Liver (tissue), 9 donors: ENCODE data around the gene NUDT15. TPM values are rescaled to one million over a fixed set of nuclear protein-coding genes. Genes with fewer than 3 reads are reported as not detected.
A peak's percentile ranks its signal among the peaks of the same experiment; 100 is the strongest.

Experiments
- DNase-seq: peaks from one replicate; pipeline ENCODE4 v3.0.0-alpha.2; 2017; ENCODE audit warnings: low spot score
- H3K27ac ChIP-seq, 2 donors: one replicate each; pipeline ENCODE4 v1.7.0; 2013; ENCODE audit warnings: inconsistent platforms in 2 of 2, low read length in 2 of 2, control low read depth in 1 of 2, low read depth in 1 of 2, mild to moderate bottlenecking in 1 of 2
- H3K27me3 ChIP-seq, 4 donors: one replicate each; pipeline versions ENCODE4 v1.6.1 to v1.7.0; 2013; ENCODE audit warnings: low read length in 3 of 4, inconsistent platforms in 1 of 4, mild to moderate bottlenecking in 1 of 4, moderate library complexity in 1 of 4; ENCODE audit not compliant: control insufficient read depth in 4 of 4, insufficient read depth in 4 of 4
- H3K36me3 ChIP-seq, 4 donors: one replicate each; pipeline versions ENCODE4 v1.6.1 to v1.7.0; 2013; ENCODE audit warnings: low read length in 3 of 4, mild to moderate bottlenecking in 3 of 4, low read depth in 1 of 4, moderate library complexity in 1 of 4; ENCODE audit not compliant: control insufficient read depth in 4 of 4, insufficient read depth in 3 of 4
- H3K4me1 ChIP-seq, 4 donors: one replicate each; pipeline versions ENCODE4 v1.6.1 to v1.7.0; 2013; ENCODE audit warnings: low read length in 3 of 4, mild to moderate bottlenecking in 3 of 4, moderate library complexity in 1 of 4; ENCODE audit not compliant: control insufficient read depth in 4 of 4, insufficient read depth in 4 of 4
- H3K4me3 ChIP-seq, 3 donors: one replicate each; pipeline versions ENCODE4 v1.6.1 to v1.7.0; 2013; ENCODE audit warnings: low read length in 3 of 3, control low read depth in 1 of 3, low read depth in 1 of 3, mild to moderate bottlenecking in 1 of 3
- H3K9ac ChIP-seq, 2 donors: one replicate each; pipeline ENCODE4 v1.7.0; 2013; ENCODE audit warnings: low read length in 2 of 2, mild to moderate bottlenecking in 2 of 2, moderate library complexity in 2 of 2, control low read depth in 1 of 2, low read depth in 1 of 2
- H3K9me3 ChIP-seq, 4 donors: one replicate each; pipeline versions ENCODE4 v1.6.1 to v1.7.0; 2013; ENCODE audit warnings: low read length in 3 of 4; ENCODE audit not compliant: control insufficient read depth in 4 of 4
- ATF3 ChIP-seq: IDR thresholded peaks from 2 replicates; pipeline ENCODE4 v1.6.1; 2016; ENCODE audit warnings: antibody characterized with exemption
- EGR1 ChIP-seq, 2 donors: IDR thresholded peaks; 2 replicates each; pipeline ENCODE4 v1.6.1; 2016 to 2018; ENCODE audit warnings: antibody characterized with exemption in 2 of 2, low read depth in 2 of 2
- FOXA1 ChIP-seq: IDR thresholded peaks from 2 replicates; pipeline ENCODE4 v1.6.1; 2016; ENCODE audit warnings: antibody characterized with exemption
- FOXA2 ChIP-seq: IDR thresholded peaks from 2 replicates; pipeline ENCODE4 v1.6.1; 2016; ENCODE audit warnings: antibody characterized with exemption
- GABPA ChIP-seq, 2 donors: IDR thresholded peaks in 1 of 2; conservative IDR thresholded peaks in 1 of 2; 2 replicates each; pipeline ENCODE4 v1.6.1; 2016; ENCODE audit warnings: antibody characterized with exemption in 2 of 2, mild to moderate bottlenecking in 1 of 2, moderate library complexity in 1 of 2
- HNF4A ChIP-seq, 2 donors: conservative IDR thresholded peaks; 2 replicates each; pipeline ENCODE4 v1.6.1; 2016; ENCODE audit warnings: antibody characterized with exemption in 2 of 2, mild to moderate bottlenecking in 2 of 2
- HNF4G ChIP-seq: IDR thresholded peaks from 2 replicates; pipeline ENCODE4 v1.6.1; 2016; ENCODE audit warnings: antibody characterized with exemption
- JUND ChIP-seq, 2 donors: IDR thresholded peaks; 2 replicates each; pipeline ENCODE4 v1.6.1; 2016; ENCODE audit warnings: antibody characterized with exemption in 2 of 2
- MAX ChIP-seq: IDR thresholded peaks from 2 replicates; pipeline ENCODE4 v1.6.1; 2016; ENCODE audit warnings: antibody characterized with exemption
- NR2F2 ChIP-seq: IDR thresholded peaks from 2 replicates; pipeline ENCODE4 v1.6.1; 2016; ENCODE audit warnings: antibody characterized with exemption
- RAD21 ChIP-seq, 2 donors: IDR thresholded peaks; 2 replicates each; pipeline ENCODE4 v1.6.1; 2016; ENCODE audit warnings: antibody characterized with exemption in 2 of 2, mild to moderate bottlenecking in 2 of 2
- REST ChIP-seq: IDR thresholded peaks from 2 replicates; pipeline ENCODE4 v1.6.1; 2016; ENCODE audit warnings: antibody characterized with exemption, mild to moderate bottlenecking
- RXRA ChIP-seq, 2 donors: IDR thresholded peaks; 2 replicates each; pipeline ENCODE4 v1.6.1; 2017 to 2018; ENCODE audit warnings: antibody characterized with exemption in 2 of 2, mild to moderate bottlenecking in 1 of 2
- SP1 ChIP-seq: IDR thresholded peaks from 2 replicates; pipeline ENCODE4 v1.6.1; 2018; ENCODE audit warnings: antibody characterized with exemption, mild to moderate bottlenecking
- TAF1 ChIP-seq: conservative IDR thresholded peaks from 2 replicates; pipeline ENCODE4 v1.6.1; 2016; ENCODE audit warnings: antibody characterized with exemption, mild to moderate bottlenecking
- YY1 ChIP-seq: IDR thresholded peaks from 2 replicates; pipeline ENCODE4 v1.6.1; 2016; ENCODE audit warnings: antibody characterized with exemption, mild to moderate bottlenecking
- WGBS: extraction: QIAGEN DNeasy Blood & Tissue Kit; methylation state at CpG from one replicate; pipeline ENCODE4 v1.1.7; 2013; 5-methylcytosine and 5-hydroxymethylcytosine counted together
- polyA plus RNA-seq, 2 donors: library from polyadenylated mRNA; stranded (reverse) in 1 of 2; unstranded in 1 of 2; fragments of 200-250 nt in 1 of 2; fragments of >200 nt in 1 of 2; fragmentation: Nextera tagmentation in 1 of 2; extraction: Ambion mirVana in 1 of 2; gene quantifications; one replicate each; pipeline versions ENCODE4 v1.2.1 to v1.2.3, GENCODE V29; 2013 to 2015
- total RNA-seq, 2 donors: library from RNA; depleted of rRNA; stranded (reverse); fragments of >200 nt; gene quantifications; one replicate each; pipeline ENCODE4 v1.2.3, GENCODE V29; 2014
- TF ChIP-seq, protein P1 (sequence below): IDR thresholded peaks from 2 replicates; pipeline ENCODE4 v1.6.1; 2016; ENCODE audit warnings: antibody characterized with exemption
- donor health status: healthy.
- donor health status: healthy.
- donor health status: healthy.
- donor health status: healthy.
- donor health status: healthy.

NUDT15 gene
- total and polyA plus RNA-seq, 4 donors = 6.0 to 7.7 (median 6.9) TPM

- 51% methylated on average over 2 of the region's 2 CpGs for WGBS
- Histone ChIP-seq H3K9me3 (no peaks in the 10 kb centered on the region), H3K9ac (no peak overlapping the region), H3K4me1 (no peaks in the 10 kb centered on the region), H3K4me3 (no peak overlapping the region), H3K27me3 (no peaks in the 10 kb centered on the region), H3K36me3 (no peaks in the 10 kb centered on the region), H3K27ac (no peak overlapping the region)
- TF ChIP-seq MAX (no peak), EGR1 (IDR thresholded peaks at IDR 0.05; ENCODE audit: low read depth in 2 of 2) (no peak), NR2F2 (no peak), RXRA (IDR thresholded peaks at IDR 0.05) (no peak), ATF3 (no peak), YY1 (no peak), RAD21 (IDR thresholded peaks at IDR 0.05) (no peak), SP1 (no peak), HNF4A (conservative IDR thresholded peaks at IDR 0.05) (no peak), HNF4G (no peak)
- TF ChIP-seq, protein P1, sequence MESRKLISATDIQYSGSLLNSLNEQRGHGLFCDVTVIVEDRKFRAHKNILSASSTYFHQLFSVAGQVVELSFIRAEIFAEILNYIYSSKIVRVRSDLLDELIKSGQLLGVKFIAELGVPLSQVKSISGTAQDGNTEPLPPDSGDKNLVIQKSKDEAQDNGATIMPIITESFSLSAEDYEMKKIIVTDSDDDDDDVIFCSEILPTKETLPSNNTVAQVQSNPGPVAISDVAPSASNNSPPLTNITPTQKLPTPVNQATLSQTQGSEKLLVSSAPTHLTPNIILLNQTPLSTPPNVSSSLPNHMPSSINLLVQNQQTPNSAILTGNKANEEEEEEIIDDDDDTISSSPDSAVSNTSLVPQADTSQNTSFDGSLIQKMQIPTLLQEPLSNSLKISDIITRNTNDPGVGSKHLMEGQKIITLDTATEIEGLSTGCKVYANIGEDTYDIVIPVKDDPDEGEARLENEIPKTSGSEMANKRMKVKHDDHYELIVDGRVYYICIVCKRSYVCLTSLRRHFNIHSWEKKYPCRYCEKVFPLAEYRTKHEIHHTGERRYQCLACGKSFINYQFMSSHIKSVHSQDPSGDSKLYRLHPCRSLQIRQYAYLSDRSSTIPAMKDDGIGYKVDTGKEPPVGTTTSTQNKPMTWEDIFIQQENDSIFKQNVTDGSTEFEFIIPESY = no peak
- DNase-seq = no peak
Measured at GRCh38 chr13:48029859-48030258, 7.7 kb upstream of the NUDT15 start.

GRCh38 chr13:48038761-48039160 is 1.2 kb downstream of the NUDT15 start:
- no peaks in the 10 kb centered on the region for H3K9me3 ChIP-seq
- no peaks in the 10 kb centered on the region for H3K27me3 ChIP-seq
- H3K4me3 ChIP-seq = no peak overlapping the region
- H3K9ac ChIP-seq = no peak overlapping the region
- DNase-seq = no peak
- TF ChIP-seq, protein P1 = no peak
- TF ChIP-seq HNF4A (conservative IDR thresholded peaks at IDR 0.05) = no peak
- no peak for TF ChIP-seq HNF4G
- TF ChIP-seq FOXA1 = no peak
- TF ChIP-seq RAD21 (IDR thresholded peaks at IDR 0.05) = no peak
- TF ChIP-seq GABPA (IDR thresholded peaks at IDR 0.05 in 1 of 2, conservative IDR thresholded peaks at IDR 0.05 in 1 of 2) = no peak
- TF ChIP-seq MAX = no peak
- no peak for TF ChIP-seq NR2F2
- no peak for TF ChIP-seq FOXA2
- no peak for TF ChIP-seq EGR1 (IDR thresholded peaks at IDR 0.05; ENCODE audit: low read depth in 2 of 2)
- TF ChIP-seq RXRA (IDR thresholded peaks at IDR 0.05) = no peak
- no peak for TF ChIP-seq SP1
- TF ChIP-seq ATF3 = no peak
- TF ChIP-seq JUND (IDR thresholded peaks at IDR 0.05) = no peak
- TF ChIP-seq TAF1 = no peak
- TF ChIP-seq REST = no peak
- WGBS = 94% methylated on average over 1 of the region's 1 CpG
- H3K4me1 ChIP-seq = peaks cover 0 to 11% (median 10%) of the 10 kb centered on the region in 4 donors
- peak overlapping the region; percentile 95 to 97 for H3K27ac ChIP-seq
- H3K36me3 ChIP-seq = peaks cover 0 to 12% (median 7%) of the 10 kb centered on the region in 4 donors
